Measurements from ENCODE around the gene ZPR1. TPM values are rescaled to one million over a fixed set of nuclear protein-coding genes. Genes with fewer than 3 reads are reported as not detected.

ZPR1 gene
- total RNA-seq, 1 experiment from 2014 or later: 139 TPM

DNA sequence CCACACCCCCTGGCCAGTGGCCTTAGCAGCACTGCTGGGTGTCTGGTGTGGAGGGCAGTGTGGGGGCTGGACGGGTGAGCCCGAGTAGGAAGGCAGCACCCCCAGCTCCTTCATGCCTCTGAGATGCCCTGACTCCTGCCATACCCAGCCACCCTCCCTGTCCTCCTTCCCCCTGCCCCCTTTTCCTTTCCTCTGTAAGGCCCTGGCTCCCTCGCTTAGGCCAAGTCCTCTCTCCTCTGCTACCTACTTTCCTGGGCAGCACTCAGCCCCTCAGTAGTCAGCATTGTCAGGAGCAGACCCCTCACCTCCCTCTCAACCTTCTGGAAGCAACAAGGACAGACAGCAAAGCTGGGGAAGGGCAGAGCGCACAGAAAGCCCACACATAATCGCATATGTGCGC lies 63.0 kb downstream of the ZPR1 start:
- POLR2A ChIA-PET: no interaction called here
- no peaks in the 10 kb centered on the region for H3K36me3 ChIP-seq (ENCODE audit: control insufficient read depth, insufficient read depth, low read length)

More for the DNA sequence above, 63.0 kb downstream of the ZPR1 start:
- in situ Hi-C loops (cut with HindIII; ENCODE audit: low pct_unique_long_range_greater_than_20kb, low sequenced_read_pairs): no loop called here
- DNase-seq (ENCODE audit: low read depth, low spot score) (no peak), ATAC-seq (no peak)
- Histone ChIP-seq H3K27me3 (ENCODE audit: control insufficient read depth, insufficient read depth, low read length) (peaks cover 14% of the 10 kb centered on the region), H3K4me3 (ENCODE audit: low read depth in 2 of 2, low read length in 2 of 2) (no peak overlapping the region), H3K27ac (ENCODE audit: low read length) (no peak overlapping the region), H3K9me3 (ENCODE audit: control insufficient read depth, insufficient read depth, low read depth, low read length) (no peaks in the 10 kb centered on the region), H3K4me1 (ENCODE audit: control insufficient read depth, insufficient read depth, low read length) (no peaks in the 10 kb centered on the region; the same call in 1 of the 2 replicates)
- TF ChIP-seq SIN3A (IDR thresholded peaks at IDR 0.05; ENCODE audit: borderline replicate concordance, insufficient read depth, low read depth, low read length) (no peak), CTCF (IDR thresholded peaks at IDR 0.05) (no peak), POLR2AphosphoS5 (IDR thresholded peaks at IDR 0.05; ENCODE audit: low read depth, low read length) (no peak), TCF7L2 (IDR thresholded peaks at IDR 0.05; ENCODE audit: low read depth, low read length) (no peak)
- TF ChIP-seq, protein P1, sequence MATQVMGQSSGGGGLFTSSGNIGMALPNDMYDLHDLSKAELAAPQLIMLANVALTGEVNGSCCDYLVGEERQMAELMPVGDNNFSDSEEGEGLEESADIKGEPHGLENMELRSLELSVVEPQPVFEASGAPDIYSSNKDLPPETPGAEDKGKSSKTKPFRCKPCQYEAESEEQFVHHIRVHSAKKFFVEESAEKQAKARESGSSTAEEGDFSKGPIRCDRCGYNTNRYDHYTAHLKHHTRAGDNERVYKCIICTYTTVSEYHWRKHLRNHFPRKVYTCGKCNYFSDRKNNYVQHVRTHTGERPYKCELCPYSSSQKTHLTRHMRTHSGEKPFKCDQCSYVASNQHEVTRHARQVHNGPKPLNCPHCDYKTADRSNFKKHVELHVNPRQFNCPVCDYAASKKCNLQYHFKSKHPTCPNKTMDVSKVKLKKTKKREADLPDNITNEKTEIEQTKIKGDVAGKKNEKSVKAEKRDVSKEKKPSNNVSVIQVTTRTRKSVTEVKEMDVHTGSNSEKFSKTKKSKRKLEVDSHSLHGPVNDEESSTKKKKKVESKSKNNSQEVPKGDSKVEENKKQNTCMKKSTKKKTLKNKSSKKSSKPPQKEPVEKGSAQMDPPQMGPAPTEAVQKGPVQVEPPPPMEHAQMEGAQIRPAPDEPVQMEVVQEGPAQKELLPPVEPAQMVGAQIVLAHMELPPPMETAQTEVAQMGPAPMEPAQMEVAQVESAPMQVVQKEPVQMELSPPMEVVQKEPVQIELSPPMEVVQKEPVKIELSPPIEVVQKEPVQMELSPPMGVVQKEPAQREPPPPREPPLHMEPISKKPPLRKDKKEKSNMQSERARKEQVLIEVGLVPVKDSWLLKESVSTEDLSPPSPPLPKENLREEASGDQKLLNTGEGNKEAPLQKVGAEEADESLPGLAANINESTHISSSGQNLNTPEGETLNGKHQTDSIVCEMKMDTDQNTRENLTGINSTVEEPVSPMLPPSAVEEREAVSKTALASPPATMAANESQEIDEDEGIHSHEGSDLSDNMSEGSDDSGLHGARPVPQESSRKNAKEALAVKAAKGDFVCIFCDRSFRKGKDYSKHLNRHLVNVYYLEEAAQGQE (IDR thresholded peaks at IDR 0.05; ENCODE audit: insufficient read depth in 1 of 2, low read depth in 2 of 2, low read length in 1 of 2): no peak
- CTCF ChIA-PET: no interaction called here
- intact Hi-C loops (cut with micrococcal nuclease; ENCODE audit: unreplicated experiment): no loop called here
- no TSS peak for BruUV-seq (replicated peaks)

Other genes with a start within 250 kb of the ZPR1 start
- 30.0 TPM for gene BUD13, start 15.0 kb downstream of the ZPR1 start, total RNA-seq (2021; ENCODE audit: unreplicated experiment)
- gene APOA5, start 3.9 kb upstream of the ZPR1 start, total RNA-seq (2021; ENCODE audit: unreplicated experiment): 0.39 TPM
- gene APOA4, start 35.3 kb upstream of the ZPR1 start, total RNA-seq (2021; ENCODE audit: unreplicated experiment): not detected
- 1.2 TPM for gene APOC3, start 41.9 kb upstream of the ZPR1 start, total RNA-seq (2021; ENCODE audit: unreplicated experiment)
- 1.7 TPM for gene APOA1, start 49.6 kb upstream of the ZPR1 start, total RNA-seq (2021; ENCODE audit: unreplicated experiment)

Data from Panc1 (cell line).